ENCODE data around the gene EPGN.

- TF ChIP-seq EP300 (IDR thresholded peaks at IDR 0.05) (no peak), CTCF (IDR thresholded peaks at IDR 0.05) (no peak), POLR2A (IDR thresholded peaks at IDR 0.05) (no peak), POLR2AphosphoS5 (IDR thresholded peaks at IDR 0.05) (no peak)
These were observed 27.2 kb downstream of the EPGN start for GRCh38 chr4:74335341-74336021.

All from gastroesophageal sphincter (tissue), 3 donors.